ENCODE measurements around the gene PPP6R1.

GRCh38 chr19:55270172-55270942, 11.5 kb upstream of the PPP6R1 start:
- TF ChIP-seq POLR2A (IDR thresholded peaks at IDR 0.05) (no peak), CTCF (IDR thresholded peaks at IDR 0.05) (no peak)

All from vagina (tissue), 2 donors.